Uterus (tissue), 2 donors: ENCODE results near the gene FOXN1.

Experiments used
- POLR2A ChIP-seq, 2 donors: fragments of 450-650 bp; IDR thresholded peaks; one replicate each; pipeline ENCODE4 v1.6.1; 2016; ENCODE audit warnings: antibody characterized with exemption in 2 of 2, mild to moderate bottlenecking in 1 of 2, moderate library complexity in 1 of 2
- TF ChIP-seq, protein P1 (sequence below), 4 experiments: fragments of 200-600 bp in 2 of 4; fragments of 450-650 bp in 2 of 4; sonication (generic) in 2 of 4; IDR thresholded peaks; one replicate each; pipeline ENCODE4 v1.5.1; 2016 to 2019; ENCODE audit warnings: antibody characterized with exemption in 4 of 4, mild to moderate bottlenecking in 2 of 4, moderate library complexity in 1 of 4

DNA sequence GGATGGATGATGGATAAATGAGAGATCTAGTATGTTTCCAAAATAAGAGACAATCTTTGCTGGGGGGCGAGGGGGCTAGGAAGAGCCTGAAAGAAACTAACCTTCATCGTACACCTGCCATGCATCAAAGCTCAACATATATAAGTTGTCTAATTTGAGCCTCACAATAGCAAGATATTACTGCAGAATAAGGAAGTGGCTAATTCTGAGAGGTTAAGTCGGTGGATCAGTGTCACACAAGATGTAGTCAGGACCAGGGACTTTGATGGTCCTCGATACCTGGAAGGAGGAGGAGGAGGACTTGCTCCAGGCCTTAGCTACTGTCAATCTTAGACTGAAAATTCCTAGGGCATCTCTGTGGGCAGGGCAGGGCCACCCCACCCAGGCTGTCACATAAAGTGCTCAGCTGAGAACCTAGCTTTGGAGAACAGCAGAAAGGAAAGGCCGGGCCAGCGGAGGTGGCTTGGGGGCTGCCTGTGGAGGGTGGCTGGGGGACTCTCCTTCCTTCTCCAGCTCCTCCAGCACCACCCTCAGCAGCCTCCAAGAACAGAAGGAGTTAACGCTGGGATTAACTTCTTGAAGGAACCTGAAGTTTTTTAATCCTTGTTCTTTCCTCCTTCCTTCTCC lies 33.2 kb upstream of the FOXN1 start:
- TF ChIP-seq, protein P1, sequence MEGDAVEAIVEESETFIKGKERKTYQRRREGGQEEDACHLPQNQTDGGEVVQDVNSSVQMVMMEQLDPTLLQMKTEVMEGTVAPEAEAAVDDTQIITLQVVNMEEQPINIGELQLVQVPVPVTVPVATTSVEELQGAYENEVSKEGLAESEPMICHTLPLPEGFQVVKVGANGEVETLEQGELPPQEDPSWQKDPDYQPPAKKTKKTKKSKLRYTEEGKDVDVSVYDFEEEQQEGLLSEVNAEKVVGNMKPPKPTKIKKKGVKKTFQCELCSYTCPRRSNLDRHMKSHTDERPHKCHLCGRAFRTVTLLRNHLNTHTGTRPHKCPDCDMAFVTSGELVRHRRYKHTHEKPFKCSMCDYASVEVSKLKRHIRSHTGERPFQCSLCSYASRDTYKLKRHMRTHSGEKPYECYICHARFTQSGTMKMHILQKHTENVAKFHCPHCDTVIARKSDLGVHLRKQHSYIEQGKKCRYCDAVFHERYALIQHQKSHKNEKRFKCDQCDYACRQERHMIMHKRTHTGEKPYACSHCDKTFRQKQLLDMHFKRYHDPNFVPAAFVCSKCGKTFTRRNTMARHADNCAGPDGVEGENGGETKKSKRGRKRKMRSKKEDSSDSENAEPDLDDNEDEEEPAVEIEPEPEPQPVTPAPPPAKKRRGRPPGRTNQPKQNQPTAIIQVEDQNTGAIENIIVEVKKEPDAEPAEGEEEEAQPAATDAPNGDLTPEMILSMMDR (IDR thresholded peaks at IDR 0.05), result no peak
- TF ChIP-seq POLR2A (IDR thresholded peaks at IDR 0.05), result no peak
